GM19328 (cell line): Measurements from ENCODE around the gene TRAM1L1.

Source experiments
- ATAC-seq: cut with Tn5 transposase; IDR thresholded peaks from one replicate; pipeline ENCODE4 v1.9.1; 2021; ENCODE audit warnings: mild to moderate bottlenecking, moderate library complexity; ENCODE audit not compliant: unreplicated experiment

TRAM1L1 gene

DNA sequence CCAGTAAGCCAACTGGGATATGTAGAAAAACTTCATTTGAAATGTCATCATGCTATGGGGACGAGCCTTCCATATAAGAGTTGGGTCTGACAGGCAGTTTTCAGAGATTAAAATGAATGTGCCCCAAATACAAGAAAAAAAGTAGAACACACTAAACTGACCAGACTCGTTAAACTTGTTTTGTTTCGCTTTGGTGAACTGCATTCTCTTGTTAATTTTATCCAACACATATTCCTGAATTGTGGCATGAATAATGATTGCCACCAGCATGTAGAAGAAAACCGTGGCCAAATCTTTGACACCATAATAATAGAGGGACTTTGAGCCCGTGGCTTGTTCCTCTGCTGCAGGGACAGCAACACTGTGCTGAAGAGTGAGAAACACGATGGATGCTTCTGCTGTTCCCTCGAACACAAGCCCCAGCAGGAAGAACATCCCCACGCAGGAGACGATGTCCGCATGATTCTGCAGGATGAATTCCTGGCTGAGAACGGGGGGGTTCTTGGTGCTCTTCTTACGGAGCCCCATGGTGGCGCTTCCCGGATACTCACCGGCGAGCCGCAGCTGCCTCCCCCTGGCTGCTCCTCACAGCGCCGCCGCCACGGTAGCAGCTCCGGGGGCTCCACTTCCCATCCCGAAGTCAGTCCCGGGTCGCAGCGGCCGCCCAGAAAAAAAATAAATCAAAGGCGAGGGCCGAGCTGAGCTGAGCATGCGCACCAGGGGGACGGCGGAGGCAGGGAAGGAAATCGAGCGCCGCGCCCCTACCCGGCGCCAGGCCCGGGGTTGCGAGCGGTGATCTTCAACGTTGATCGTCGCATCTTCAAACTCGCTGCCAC lies at the start of gene TRAM1L1:
TSS of gene TRAM1L1 (minus strand) at position 711 of the 836 bp plus-strand sequence. CDS start at position 528, 183 bp downstream.
- ATAC-seq, result no peak

DNA sequence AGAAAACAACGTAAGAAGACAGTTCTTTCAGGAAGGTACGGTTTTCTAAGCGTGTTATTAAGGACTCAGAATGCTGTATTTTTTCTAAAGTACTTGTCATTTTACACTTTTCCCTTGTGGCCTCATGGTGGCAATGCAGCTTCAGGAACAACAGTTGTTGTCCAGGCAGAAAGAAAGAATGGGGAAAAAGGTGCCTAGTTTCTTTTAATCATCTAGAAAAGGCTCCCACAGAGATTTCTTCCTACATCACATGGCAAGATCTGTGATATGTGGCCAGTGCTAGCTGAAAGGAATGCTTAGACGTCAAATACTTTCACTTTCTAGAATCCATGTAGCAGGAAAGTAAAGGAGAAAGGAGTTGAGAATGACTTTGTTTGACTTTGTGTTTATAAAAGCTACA lies 49.0 kb upstream of the TRAM1L1 start:
- no peak for ATAC-seq

DNA sequence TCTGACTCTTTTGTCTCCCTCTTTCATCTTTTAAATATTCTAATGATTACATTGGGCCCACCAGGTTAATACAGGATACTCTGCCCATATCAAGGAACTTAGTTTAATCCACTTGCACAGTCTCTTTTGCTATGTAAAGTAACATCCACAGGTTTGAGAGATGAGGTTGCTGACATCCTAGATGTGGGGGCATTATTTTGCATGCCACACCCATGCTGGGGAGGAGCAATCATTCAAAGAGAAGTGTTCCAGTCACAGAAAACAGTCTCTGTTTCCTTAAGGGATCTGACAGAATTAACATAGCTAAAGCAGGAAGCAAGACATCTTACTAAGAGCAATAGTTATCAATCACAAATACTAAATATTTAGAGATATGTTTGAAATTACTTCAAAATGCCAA lies 11.5 kb upstream of the TRAM1L1 start:
- ATAC-seq, result no peak

DNA sequence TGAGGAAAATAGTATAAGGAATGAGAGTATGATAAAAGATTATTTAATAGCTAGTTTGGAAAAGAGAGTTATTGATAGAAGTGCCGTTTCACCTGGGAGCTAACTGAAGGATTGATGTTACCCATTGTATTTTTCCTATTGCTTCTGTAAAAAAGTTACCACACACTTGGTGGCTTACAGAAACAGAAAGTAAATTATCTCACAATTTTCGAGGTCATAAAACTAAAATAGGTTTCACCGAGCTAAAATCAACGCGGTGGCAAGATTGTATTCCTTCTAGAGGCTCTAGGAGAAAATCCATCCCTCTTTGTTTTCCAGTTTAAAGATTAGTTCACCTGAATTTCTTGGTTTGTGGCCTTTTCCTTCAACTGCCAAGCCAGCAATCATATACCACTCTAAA lies 11.1 kb upstream of the TRAM1L1 start:
- no peak for ATAC-seq

DNA sequence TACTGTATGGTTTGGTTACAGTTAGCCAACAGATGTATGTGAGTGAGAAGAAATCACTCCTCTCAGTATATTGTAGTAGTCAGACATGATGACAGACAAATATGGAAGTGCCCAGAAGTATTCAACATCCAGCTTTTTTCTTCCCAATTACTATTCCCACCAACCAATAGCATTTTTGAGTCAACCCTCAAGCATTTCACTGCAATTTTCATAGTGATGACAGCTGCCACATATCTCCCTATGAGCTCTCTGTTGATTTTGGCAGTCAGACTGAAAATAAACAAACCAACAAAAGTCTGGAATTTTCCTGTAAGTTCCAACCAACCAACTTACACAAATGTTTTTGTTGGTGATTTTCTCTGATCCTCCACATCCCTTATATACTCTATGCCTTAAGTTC lies 8.2 kb upstream of the TRAM1L1 start:
- no peak for ATAC-seq

DNA sequence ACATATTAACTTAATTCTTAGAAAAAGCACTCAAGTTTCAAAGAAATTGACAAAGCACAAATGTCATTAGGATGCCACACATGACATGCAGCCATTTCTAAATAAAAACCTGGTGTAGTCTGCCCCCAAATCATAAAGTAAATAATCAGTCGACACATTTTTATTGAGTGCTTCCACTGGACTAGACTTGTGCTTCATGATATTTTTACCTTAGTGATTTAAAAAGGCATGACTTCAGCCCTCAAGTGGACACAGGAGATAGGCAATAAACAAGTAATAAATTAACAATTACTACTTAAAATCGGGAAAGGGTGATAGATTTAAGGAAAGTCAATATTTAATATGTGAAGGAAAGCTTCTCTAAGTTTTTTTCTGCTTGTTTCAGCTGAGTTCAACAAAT lies 7.6 kb downstream of the TRAM1L1 start:
- no peak for ATAC-seq

DNA sequence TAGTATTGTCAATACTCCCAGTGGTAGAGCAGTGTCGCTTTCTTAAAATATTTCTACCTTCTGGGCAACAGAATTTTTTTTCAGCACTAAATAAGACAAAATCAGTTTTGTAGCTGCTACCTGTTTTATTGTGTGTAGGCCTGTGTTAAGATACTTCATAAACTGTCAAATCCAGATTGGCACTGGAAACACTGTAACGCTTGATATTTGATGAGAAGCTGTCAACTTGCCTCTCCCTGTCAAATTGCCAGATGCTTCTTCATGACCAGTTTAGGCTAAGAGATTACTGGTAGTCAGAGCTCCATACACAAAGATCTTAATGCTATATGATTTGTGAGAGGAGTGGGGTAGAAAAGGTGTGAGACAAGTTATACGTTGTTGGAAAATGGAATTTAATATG lies 17.3 kb downstream of the TRAM1L1 start:
- ATAC-seq, result no peak

DNA sequence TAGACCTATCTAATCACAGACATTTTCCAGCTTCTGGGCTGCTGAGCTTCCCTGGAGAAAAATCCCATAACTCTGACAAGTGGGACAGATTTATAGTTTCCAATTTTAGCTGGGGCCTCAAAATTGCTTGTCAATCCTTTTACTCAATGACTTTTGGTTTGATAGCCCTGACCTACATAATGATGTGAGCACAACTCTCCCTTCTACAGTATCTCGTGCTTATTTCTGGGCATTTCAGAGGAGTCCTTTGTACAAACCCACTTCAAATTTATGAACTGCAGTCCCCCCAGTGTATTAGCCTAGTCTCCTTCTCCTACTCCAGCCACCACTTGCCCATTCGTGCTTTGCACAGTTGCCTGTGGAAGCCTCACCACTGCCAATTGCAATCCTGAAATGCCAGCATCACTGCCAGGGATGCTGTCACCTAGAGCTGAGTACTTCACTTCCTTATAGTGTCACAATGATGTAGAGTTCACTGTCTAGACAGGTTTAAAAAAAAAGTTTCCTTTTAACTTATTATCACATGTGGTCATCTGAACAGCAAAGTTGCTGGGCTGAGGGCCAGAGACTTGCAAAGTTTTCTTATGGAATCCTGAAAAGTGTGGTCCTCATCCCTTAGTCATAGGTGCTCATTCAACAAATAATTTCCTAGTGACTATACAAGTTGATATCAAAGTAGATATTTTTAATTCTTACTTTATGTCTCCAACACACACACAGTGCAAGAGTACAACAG lies 21.2 kb downstream of the TRAM1L1 start:
- ATAC-seq, result no peak

DNA sequence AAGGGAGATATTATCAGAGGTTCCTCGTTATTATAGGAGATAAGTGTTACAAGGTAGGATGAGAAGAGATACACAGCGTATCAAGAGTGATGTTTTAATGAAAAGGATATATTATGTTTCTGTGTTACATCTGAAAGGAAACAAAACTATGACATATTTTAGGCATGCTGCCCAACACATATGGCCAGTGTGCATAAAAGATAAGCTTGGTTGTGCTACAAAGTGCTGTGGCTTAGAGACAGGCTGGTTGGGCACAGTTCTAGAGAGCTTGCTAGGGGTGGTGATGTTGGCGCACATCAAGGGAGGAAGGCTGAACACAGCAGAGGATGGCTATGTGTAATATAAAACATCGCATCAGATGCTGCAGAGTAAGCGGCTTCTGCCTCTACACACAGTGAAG lies 42.4 kb downstream of the TRAM1L1 start:
- no peak for ATAC-seq
